SU-DHL-6 (cell line): ENCODE results near the gene ZNF354C.

Experiments
- CTCF ChIP-seq: fragments of 200-600 bp; sonication (generic); IDR thresholded peaks from one replicate; pipeline ENCODE4 v1.5.1; 2017; ENCODE audit warnings: antibody characterized with exemption, mild to moderate bottlenecking, low read length, moderate library complexity; ENCODE audit not compliant: insufficient read depth, poor library complexity, severe bottlenecking
- EZH2phosphoT487 ChIP-seq: fragments of 200-600 bp; sonication (generic), shearing (Covaris generic); conservative IDR thresholded peaks from 2 replicates; pipeline ENCODE4 v1.6.1; 2018; ENCODE audit warnings: mild to moderate bottlenecking, antibody characterized with exemption, low read length, moderate library complexity, mixed read lengths

GRCh38 chr5:179132586-179133355, 72.6 kb downstream of the ZNF354C start:
- TF ChIP-seq CTCF (no peak), EZH2phosphoT487 (no peak)
